Epithelial cell of proximal tubule (primary cell): ENCODE measurements around the gene CYTH1. TPM values are rescaled to one million over a fixed set of nuclear protein-coding genes. Genes with fewer than 3 reads are reported as not detected.

Experiments
- DNase-seq: peaks from one replicate; pipeline ENCODE4 v3.0.0-alpha.2; 2011; ENCODE audit warnings: low read depth
- H3K4me3 ChIP-seq: 2 replicates; pipeline ENCODE4 v1.5.1; 2011; ENCODE audit warnings: low read depth, mild to moderate bottlenecking, low read length
- CTCF ChIP-seq: conservative IDR thresholded peaks from 2 replicates; pipeline ENCODE4 v1.5.1; 2012; ENCODE audit warnings: low read depth, mild to moderate bottlenecking, low read length
- total RNA-seq: library from RNA; depleted of rRNA; stranded (reverse); fragments of >200 nt; gene quantifications from 2 replicates; pipeline ENCODE4 v1.2.3, GENCODE V29; 2015

CYTH1 gene
- total RNA-seq, 1 donor from 2014 or later, result 16.8 TPM

DNA sequence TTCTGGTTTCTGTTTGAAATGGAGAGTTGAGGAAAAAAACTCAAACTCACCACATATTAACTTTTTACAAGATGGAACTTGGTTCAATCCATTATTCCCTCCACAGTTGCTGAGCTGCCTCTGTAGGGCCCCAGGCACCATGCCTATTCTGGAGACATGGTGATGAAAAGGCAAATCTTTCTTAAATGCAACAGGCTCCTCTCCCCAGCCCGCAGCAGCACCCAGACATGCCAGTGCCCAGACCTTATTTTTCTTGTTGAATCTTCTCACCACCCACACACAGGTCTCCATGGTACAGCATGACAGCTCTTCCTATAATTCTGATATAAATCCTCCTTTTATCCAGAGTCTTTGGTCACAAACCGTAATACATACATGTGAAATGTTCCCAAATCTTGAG, 7.6 kb downstream of the CYTH1 start:
- H3K4me3 ChIP-seq, result no peak overlapping the region
- TF ChIP-seq CTCF, result no peak
- DNase-seq, result no peak

DNA sequence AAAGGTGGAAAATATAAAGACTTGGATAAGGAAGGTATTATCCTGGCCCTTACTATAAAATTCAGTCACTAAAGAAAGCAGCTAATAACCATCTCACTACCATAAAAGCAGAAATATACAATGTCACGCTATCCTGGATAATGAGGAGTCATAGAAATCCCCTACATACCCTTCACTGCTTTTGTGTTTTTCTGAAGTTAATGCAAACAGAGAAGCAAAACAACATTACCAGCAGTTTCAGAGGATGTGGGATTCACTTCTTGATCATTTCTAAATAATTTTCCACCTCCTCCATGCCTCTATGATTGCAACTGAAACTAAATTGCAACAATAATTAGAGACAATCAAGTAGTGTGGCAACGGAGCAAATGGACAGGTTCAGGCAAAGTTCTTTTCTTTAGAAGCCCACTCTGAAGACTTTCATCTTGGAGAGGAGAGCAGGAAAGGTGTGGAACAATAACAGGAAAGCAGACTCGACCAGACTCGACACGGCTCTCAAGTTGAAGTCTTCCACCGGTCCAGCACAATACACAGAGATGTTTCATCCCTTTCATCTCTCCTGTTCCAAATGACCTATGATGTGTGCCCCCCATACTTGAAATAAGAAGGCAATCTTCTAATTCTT, 10.2 kb downstream of the CYTH1 start:
- TF ChIP-seq CTCF, result no peak
- H3K4me3 ChIP-seq, result no peak overlapping the region
- DNase-seq, result no peak

GRCh38 chr17:78769196-78769773, 12.8 kb downstream of the CYTH1 start:
- H3K4me3 ChIP-seq, result no peak overlapping the region
- TF ChIP-seq CTCF, result no peak
- no peak for DNase-seq

DNA sequence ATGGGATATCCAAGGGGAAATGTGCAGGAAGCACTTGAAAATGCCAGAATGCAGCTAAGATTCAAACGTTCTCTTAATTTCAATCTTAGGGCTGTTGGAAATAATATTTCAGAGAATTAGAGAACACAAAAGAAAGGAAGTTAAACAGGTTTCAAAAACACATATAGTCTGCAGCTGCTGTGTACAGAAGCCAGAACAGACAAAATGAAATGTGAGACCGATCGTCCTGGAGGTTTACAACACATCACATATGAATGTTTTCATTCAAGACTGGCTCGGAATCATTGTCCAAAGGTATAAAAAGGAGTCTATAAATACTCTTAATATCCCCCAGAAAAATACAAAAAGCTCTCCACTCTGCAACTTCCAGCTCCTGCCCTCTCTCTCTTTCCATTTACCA, 14.3 kb downstream of the CYTH1 start:
- DNase-seq, result no peak
- H3K4me3 ChIP-seq, result no peak overlapping the region
- no peak for TF ChIP-seq CTCF

- no peak overlapping the region for H3K4me3 ChIP-seq
- no peak for TF ChIP-seq CTCF
- DNase-seq, result no peak
Observed at GRCh38 chr17:78766743-78767294, 15.3 kb downstream of the CYTH1 start.

GRCh38 chr17:78766225-78766624, 15.8 kb downstream of the CYTH1 start:
- DNase-seq, result no peak
- no peak for TF ChIP-seq CTCF
- H3K4me3 ChIP-seq, result no peak overlapping the region

- TF ChIP-seq CTCF, result no peak
- no peak for DNase-seq
Observed at GRCh38 chr17:78765821-78766220, 16.3 kb downstream of the CYTH1 start.

More at GRCh38 chr17:78765821-78766220, 16.3 kb downstream of the CYTH1 start:
- no peak overlapping the region for H3K4me3 ChIP-seq
